ENCODE data around the gene TTLL11.

TTLL11 gene

GRCh38 chr9:121773954-121774714 is 319.0 kb downstream of the TTLL11 start:
- no peak for DNase-seq (ENCODE audit: low read depth)
- TF ChIP-seq CTCF (conservative IDR thresholded peaks at IDR 0.05; ENCODE audit: low read depth, low read length) = no peak

GRCh38 chr9:121773286-121773953 is 319.7 kb downstream of the TTLL11 start:
- H3K4me3 ChIP-seq (ENCODE audit: low read depth, low read length) = no peak overlapping the region
- no peak for TF ChIP-seq CTCF (conservative IDR thresholded peaks at IDR 0.05; ENCODE audit: low read depth, low read length)
- no peak for DNase-seq (ENCODE audit: low read depth)

More at GRCh38 chr9:121773954-121774714, 319.0 kb downstream of the TTLL11 start:
- no peak overlapping the region for H3K4me3 ChIP-seq (ENCODE audit: low read depth, low read length)

GRCh38 chr9:121772600-121773285 is 320.4 kb downstream of the TTLL11 start:
- TF ChIP-seq CTCF (conservative IDR thresholded peaks at IDR 0.05; ENCODE audit: low read depth, low read length) = no peak
- no peak for DNase-seq (ENCODE audit: low read depth)
- no peak overlapping the region for H3K4me3 ChIP-seq (ENCODE audit: low read depth, low read length)
